ENCODE measurements around the gene SATL1. TPM values are rescaled to one million over a fixed set of nuclear protein-coding genes. Genes with fewer than 3 reads are reported as not detected.
"Not testable (repeated sequence)": the region's sequence is repeated elsewhere in the genome, so short reads cannot be mapped to it uniquely, and the experiment has no call there.

Gene SATL1
- not detected for total RNA-seq

GRCh38 chrX:85243761-85244449 lies at the start of gene SATL1, which contains the start of gene ZNF711:
TSS of gene SATL1 (minus strand) at chrX:85243779. CDS start at chrX:85108968, 134,811 bp downstream.
TSS of gene ZNF711 (plus strand) at chrX:85243991. CDS start at chrX:85247573, 3,582 bp downstream.
- no peak for DNase-seq (ENCODE audit: low spot score)
- ATAC-seq, result peak; percentile 51

DNA sequence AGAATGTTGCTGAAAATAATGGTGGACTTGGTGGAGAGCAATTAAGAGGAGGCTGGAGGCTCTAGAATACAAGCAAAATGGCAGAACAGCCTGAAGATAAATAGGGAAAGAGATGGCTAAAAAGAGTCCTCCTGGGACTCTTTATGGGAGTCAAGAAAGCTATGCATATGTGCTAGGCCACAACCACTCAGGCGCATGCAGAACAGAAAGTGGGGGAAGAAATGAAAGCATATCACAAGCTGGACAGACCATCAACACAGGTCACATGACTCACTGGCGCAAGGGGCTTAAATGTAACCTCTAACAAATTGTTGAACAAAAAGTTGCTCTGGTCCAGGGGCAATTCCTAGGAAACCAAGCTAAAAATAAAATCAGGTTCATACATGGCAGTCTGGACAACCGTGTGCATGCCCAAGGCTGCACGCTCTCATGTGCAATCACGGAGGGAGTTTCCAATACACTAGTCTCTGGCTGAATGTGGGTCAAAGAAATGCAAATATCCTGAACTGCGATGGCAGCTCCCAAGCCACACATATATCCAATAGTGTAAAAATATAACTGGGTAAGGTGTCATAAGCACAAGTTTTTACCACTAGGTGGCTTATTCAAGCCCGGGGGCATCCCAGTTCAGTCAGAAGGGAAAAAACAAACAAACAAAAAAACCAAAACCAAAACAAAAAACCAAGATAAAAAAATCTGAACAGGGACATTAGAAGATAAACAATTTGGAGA lies 45.6 kb upstream of the SATL1 start:
- ATAC-seq (no peak), DNase-seq (ENCODE audit: low spot score) (no peak)

GRCh38 chrX:85285286-85285685 lies 41.7 kb upstream of the SATL1 start:
- not testable (repeated sequence) for ATAC-seq; DNase-seq (ENCODE audit: low spot score)

GRCh38 chrX:85244450-85245211 lies 1.1 kb upstream of the SATL1 start:
- ATAC-seq, result no peak
- DNase-seq (ENCODE audit: low spot score), result no peak

DNA sequence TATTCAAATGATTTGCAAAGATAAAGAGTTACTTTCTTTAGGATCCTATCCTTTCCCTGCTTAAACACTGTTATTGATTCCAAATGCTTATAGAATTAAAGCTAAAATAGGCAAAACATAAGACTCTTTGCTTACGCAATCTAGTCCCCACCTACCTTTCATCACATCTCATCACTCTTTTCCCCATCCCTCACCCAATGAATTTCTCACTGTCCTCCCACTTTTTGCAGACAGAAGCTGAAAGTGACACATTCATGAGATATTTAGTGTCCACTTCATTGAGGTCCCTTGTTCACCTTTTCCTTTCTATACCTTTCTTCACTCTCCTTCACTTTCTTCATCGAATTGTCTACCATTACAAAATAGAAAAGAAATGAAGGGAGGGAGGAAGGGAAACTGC lies 424 bp downstream of the SATL1 start:
- ATAC-seq, result no peak

DNA sequence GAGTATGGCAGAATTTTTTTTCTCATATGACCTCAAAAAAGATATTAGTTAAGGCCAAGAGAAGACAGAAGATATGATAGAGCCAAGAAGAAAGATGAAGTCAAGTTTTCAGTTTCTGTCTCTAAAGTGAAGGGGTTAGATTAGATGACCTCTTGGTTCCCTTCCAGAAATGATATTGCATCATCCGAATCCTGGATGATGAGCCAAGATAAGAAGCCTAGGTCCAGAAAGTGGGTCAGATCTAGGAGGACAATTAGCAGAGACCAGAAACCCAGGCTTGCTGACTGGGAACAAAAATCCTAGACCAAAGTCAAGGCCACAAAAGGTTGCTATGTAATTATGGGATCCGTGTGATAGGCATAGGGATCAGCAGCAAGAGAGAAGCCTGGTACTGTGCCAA lies 20.2 kb downstream of the SATL1 start:
- peak; percentile 83 for ATAC-seq
- no peak for DNase-seq (ENCODE audit: low spot score)

More for the DNA sequence above, 424 bp downstream of the SATL1 start:
- no peak for DNase-seq (ENCODE audit: low spot score)

DNA sequence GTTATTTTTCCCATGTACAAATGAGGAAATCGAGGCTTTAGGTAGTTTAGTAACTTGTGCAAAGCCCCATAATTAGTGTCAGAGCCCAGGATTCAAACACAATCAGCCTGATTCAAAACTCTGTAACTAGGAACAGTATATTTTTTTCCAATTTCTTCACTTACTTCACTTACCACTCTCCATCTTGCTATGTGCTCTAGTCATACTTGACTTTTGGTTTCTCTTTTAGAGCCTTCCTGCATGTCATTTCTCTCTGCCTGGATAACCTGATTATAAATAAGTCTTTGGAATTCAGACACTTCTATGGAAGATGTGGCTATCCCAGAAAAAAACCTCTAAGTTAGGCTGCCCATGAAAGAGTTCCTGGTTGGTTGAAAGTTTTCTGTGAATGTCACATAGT lies 22.2 kb downstream of the SATL1 start:
- no peak for ATAC-seq
- no peak for DNase-seq (ENCODE audit: low spot score)

DNA sequence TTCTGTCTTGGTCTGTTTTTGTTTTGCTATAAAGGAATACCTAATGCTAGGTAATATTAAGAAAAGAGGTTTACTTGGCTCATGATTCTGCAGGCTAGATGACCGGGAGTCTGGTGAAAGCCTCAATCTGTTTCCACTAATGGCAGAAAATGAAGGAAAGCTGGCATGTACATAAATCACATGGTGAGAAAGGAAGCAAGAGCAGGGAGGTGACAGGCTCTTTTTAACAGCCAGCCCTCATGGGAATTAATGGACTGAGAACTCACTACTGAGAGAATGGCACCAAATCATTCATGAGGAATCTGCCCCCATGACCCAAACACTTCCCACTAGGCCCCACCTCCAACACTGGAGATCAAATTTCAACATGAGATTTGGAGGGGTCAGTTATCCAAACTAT lies 27.6 kb downstream of the SATL1 start:
- DNase-seq (ENCODE audit: low spot score), result no peak
- ATAC-seq, result no peak

- DNase-seq (ENCODE audit: low spot score) (no peak), ATAC-seq (no peak)
Observed at GRCh38 chrX:85213792-85214530, 29.6 kb downstream of the SATL1 start.

- no peak for DNase-seq (ENCODE audit: low spot score)
Observed at GRCh38 chrX:85203461-85203970, 40.1 kb downstream of the SATL1 start.

GRCh38 chrX:85196319-85196718 lies 47.3 kb downstream of the SATL1 start:
- no peak for ATAC-seq

More at GRCh38 chrX:85203461-85203970, 40.1 kb downstream of the SATL1 start:
- ATAC-seq, result no peak

DNA sequence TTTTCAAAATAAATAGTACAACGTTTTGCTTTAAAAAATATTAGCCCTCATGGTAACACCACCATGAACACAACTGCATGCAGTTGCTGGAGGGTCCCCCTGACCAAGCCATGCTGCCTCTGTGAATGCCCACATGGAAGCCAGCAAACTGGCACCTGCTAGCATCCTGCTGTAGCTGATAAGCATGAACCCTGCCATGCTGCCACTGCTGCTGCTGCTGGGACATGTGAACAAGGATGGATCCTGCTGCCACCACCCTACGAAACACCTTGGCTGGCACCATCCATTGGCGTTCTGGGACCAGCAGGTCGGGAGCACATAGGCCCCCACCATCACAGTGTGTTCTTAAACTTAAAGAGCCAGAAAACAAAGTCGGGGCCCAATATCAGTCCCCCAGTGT lies 83.9 kb downstream of the SATL1 start:
- no peak for DNase-seq (ENCODE audit: low spot score)
- ATAC-seq, result no peak

More at GRCh38 chrX:85196319-85196718, 47.3 kb downstream of the SATL1 start:
- no peak for DNase-seq (ENCODE audit: low spot score)

- no peak for ATAC-seq
- DNase-seq (ENCODE audit: low spot score), result no peak
Observed at GRCh38 chrX:85140964-85141363, 102.6 kb downstream of the SATL1 start.

GRCh38 chrX:85139422-85139821 lies 104.2 kb downstream of the SATL1 start:
- DNase-seq (ENCODE audit: low spot score) (no peak), ATAC-seq (no peak)

GRCh38 chrX:85136409-85136808 lies 107.2 kb downstream of the SATL1 start:
- DNase-seq (ENCODE audit: low spot score) (no peak), ATAC-seq (no peak)

DNA sequence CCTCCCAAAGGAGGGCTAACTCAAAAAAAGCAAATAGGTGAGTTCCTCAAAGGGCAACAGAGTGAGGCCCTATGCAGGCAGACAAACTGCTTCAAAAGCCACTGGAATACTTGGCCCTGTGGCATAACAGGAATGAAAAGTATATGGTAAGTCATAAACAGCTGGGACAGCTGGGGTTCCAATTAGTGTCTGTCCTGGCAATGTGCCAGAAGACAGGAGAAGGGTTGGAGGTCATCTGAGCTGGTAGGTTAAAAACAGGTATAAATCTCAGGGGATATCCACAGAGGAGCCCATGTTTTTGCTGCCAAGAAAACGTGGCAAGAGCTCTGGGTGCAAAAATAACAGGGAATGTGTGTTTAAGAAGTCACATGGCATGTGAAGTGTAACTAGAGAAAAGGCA lies 128.3 kb downstream of the SATL1 start:
- DNase-seq (ENCODE audit: low spot score) (no peak), ATAC-seq (no peak)

GRCh38 chrX:85114776-85115175 lies 128.8 kb downstream of the SATL1 start:
- DNase-seq (ENCODE audit: low spot score), result no peak
- ATAC-seq, result no peak

DNA sequence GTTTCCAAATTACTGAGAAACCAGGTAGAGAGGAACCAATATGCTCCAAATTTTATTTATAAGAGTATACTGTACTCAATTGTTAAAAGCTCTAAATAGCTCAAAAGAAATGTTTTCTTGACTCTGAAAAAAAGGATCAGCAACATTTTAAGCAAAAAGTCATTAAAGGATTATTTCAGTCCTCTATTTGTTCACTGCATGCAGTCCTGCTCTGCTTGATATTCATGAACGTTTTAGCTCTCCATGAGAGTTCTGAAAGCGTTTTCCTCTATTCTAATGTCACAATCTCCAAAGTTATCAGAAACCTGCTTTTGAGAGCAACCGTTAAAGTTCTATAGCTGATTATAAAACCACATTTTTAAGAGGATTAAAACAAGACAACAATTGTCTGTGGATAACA lies 129.4 kb downstream of the SATL1 start:
- ATAC-seq, result no peak
- DNase-seq (ENCODE audit: low spot score), result no peak

DNA sequence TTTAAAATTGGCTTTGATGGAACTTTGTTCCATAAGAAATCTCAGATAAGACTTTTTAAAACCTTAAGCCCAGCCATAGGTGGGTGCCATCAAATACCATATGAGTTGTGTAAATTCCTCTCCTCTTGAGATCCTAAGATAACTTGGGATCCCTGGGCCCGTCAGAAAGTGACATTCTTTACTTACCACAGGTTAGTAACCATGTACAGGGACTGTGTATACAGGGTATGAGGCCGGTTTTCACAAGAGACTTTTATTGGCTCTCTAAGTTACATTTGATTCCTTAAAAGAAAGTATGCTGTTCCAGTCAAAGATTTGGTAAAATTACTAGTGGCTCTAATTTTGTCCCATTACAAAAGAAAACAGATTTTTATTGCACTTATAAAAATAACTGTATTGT lies 129.8 kb downstream of the SATL1 start:
- DNase-seq (ENCODE audit: low spot score) (no peak), ATAC-seq (no peak)

GRCh38 chrX:85112293-85112692 lies 131.3 kb downstream of the SATL1 start:
- DNase-seq (ENCODE audit: low spot score) (no peak), ATAC-seq (no peak)

DNA sequence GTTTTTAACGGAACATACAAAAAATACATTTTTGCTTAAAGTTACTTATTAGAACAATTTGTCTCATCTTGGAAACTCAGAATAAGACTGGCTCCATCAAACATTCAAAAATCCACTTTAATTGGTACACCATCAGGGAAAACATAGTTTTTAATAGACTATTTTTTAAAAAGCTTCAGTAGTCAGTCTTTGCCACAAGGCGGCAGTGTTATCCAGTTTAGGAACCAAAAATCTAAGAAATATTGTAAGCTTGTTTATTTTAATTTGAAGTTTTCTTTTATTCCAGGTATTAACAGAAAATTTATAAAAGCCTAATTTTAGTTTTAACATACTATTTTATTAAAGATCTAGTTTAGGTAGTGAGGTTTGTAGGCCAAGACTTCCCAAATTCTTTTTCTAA lies 132.2 kb downstream of the SATL1 start:
- no peak for ATAC-seq
- DNase-seq (ENCODE audit: low spot score), result no peak

Data from left lobe of liver (tissue), 2 donors.